HG03097 (cell line): ENCODE data around the gene MECP2.

ENCODE experiments used
- ATAC-seq: cut with Tn5 transposase; IDR thresholded peaks from one replicate; pipeline ENCODE4 v1.9.1; 2021; ENCODE audit not compliant: unreplicated experiment, low FRiP score

Gene MECP2

GRCh38 chrX:153973127-153974002 is 124.2 kb downstream of the MECP2 start:
- ATAC-seq, result no peak

DNA sequence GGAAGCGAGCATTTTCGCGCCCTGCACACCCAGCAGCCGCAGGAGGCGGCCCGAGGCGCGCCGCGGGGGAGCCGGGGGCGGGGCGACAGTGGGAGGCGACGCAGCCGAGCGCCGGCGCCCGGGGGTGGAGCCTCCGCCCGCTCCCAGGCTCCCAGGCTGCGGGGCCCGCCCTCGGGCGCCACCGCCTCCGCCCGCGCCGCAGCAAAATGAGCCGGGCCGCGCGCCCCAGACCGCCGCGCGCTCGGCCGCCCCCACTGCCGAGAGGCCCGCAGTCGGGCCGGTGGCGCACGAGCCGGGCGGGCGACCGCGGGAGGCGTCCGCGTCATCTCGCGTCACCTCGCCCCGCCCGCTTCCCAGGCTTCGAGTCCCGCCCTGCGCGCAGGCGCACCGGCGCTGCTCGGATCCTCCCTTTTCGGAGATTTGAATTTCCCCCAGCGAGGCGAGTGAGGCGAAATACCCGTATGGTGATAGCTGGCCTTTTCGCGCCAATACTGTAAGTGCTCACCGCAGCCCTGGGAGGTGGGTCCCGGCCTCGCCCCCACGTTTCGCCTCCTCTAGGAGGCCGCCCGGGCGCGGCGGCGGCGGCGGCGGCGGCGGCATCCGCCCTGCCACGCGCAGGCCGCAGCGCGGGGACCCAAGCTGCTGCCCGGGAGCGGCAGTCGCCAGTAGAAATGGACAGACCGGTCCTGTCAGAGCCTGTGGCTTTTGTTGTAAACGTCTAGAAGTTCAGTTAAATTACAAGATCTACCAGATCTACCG is 125.0 kb downstream of the MECP2 start, which contains the start of gene TMEM187:
TMEM187 (plus strand) TSS at position 387 of the 759 bp plus-strand sequence. CDS start 9,309 bp downstream, outside the sequence.
- ATAC-seq, result peak; percentile 54
